K562 (cell line): Measurements from ENCODE around the gene HMGB2. TPM values are rescaled to one million over a fixed set of nuclear protein-coding genes. Genes with fewer than 3 reads are reported as not detected.

Source experiments
- CEBPG ChIP-seq, 3 experiments: fragments of 200-800 bp in 1 of 3; sonication (Bioruptor generic) in 1 of 3; sonication (generic) in 1 of 3; formaldehyde crosslinking in 1 of 3; IDR thresholded peaks in 2 of 3; conservative IDR thresholded peaks in 1 of 3; 2 replicates each; pipeline versions ENCODE4 v1.6.1 to v1.8.0; 2016 to 2022; ENCODE audit warnings: missing compliant biosample characterization in 2 of 3, missing genetic modification characterization in 2 of 3, mild to moderate bottlenecking in 1 of 3, missing genetic modification reagents in 1 of 3
- CXXC5 ChIP-seq: fragments of 250-450 bp; sonication (Bioruptor Pico); IDR thresholded peaks from 2 replicates; pipeline ENCODE4 v1.8.0; 2022; ENCODE audit warnings: inconsistent platforms, mild to moderate bottlenecking, moderate library complexity
- DPF2 ChIP-seq: fragments of 450-650 bp; IDR thresholded peaks from 2 replicates; pipeline ENCODE4 v1.6.1; 2016
- ERF ChIP-seq: fragments of 450-650 bp; formaldehyde crosslinking; IDR thresholded peaks from 2 replicates; pipeline ENCODE4 v1.4.0; 2020; ENCODE audit warnings: mild to moderate bottlenecking, mixed read lengths
- HIVEP1 ChIP-seq: fragments of 250-450 bp; sonication (Bioruptor Pico); IDR thresholded peaks from 2 replicates; pipeline ENCODE4 v1.4.0; 2020; ENCODE audit warnings: mild to moderate bottlenecking
- HLTF ChIP-seq: fragments of 450-650 bp; IDR thresholded peaks from 2 replicates; pipeline ENCODE4 v1.6.1; 2016
- NCOA1 ChIP-seq: fragments of 450-650 bp; IDR thresholded peaks from 2 replicates; pipeline ENCODE4 v1.6.1; 2016; ENCODE audit warnings: low read depth
- NFXL1 ChIP-seq: fragments of 450-650 bp; formaldehyde crosslinking; IDR thresholded peaks from 2 replicates; pipeline ENCODE4 v1.4.0; 2021; ENCODE audit warnings: mild to moderate bottlenecking
- NRF1 ChIP-seq, 2 experiments: fragments of 450-650 bp; IDR thresholded peaks in 1 of 2; conservative IDR thresholded peaks in 1 of 2; 2 replicates each; pipeline ENCODE4 v1.6.1; 2014; ENCODE audit warnings: mild to moderate bottlenecking in 2 of 2
- RBM22 ChIP-seq: fragments of 200-400 bp; formaldehyde crosslinking; IDR thresholded peaks from 2 replicates; pipeline ENCODE4 v1.6.1; 2018; ENCODE audit warnings: low read length, low read depth; ENCODE audit not compliant: poor library complexity, severe bottlenecking
- TBL1XR1 ChIP-seq, 2 experiments: IDR thresholded peaks; 2 replicates each; pipeline ENCODE4 v1.6.1; 2012; ENCODE audit warnings: improper control_type of control experiment in 2 of 2, low read length in 2 of 2, mild to moderate bottlenecking in 1 of 2
- THRB ChIP-seq: fragments of 450-650 bp; formaldehyde crosslinking; conservative IDR thresholded peaks from 2 replicates; pipeline ENCODE4 v1.4.0; 2022; ENCODE audit warnings: mild to moderate bottlenecking, missing genetic modification characterization
- ZNF146 ChIP-seq: IDR thresholded peaks from one replicate; pipeline ENCODE4 v1.6.1; 2018; ENCODE audit warnings: missing compliant biosample characterization; ENCODE audit not compliant: unreplicated experiment
- ZNF551 ChIP-seq: fragments of 250-450 bp; sonication (Bioruptor Pico); IDR thresholded peaks from 2 replicates; pipeline ENCODE4 v1.5.0; 2021; ENCODE audit warnings: mild to moderate bottlenecking, moderate library complexity
- ZNF740 ChIP-seq, 3 experiments: fragments of 200-800 bp in 1 of 3; sonication (Bioruptor generic) in 1 of 3; sonication (generic) in 1 of 3; formaldehyde crosslinking in 1 of 3; IDR thresholded peaks; 2 replicates each; pipeline versions ENCODE4 v1.6.1 to v1.8.0; 2016 to 2022; ENCODE audit warnings: mild to moderate bottlenecking in 2 of 3, missing compliant biosample characterization in 2 of 3, missing genetic modification characterization in 2 of 3, missing genetic modification reagents in 1 of 3
- polyA plus RNA-seq, 8 experiments: library from polyadenylated mRNA; depleted of rRNA in 4 of 8; stranded (reverse) in 5 of 8; unstranded in 3 of 8; fragments of >200 nt; fragmentation: Nextera tagmentation in 2 of 8; fragmentation: Illumina TruSeq in 1 of 8; extraction: Ambion mirVana in 2 of 8; extraction: Trizol in 1 of 8; gene quantifications; 2 replicates each; pipeline versions ENCODE4 v1.2.1 to v1.2.3, GENCODE V29; 2011 to 2014; ENCODE audit warnings: inconsistent platforms in 1 of 8, missing spikeins in 1 of 8
- total RNA-seq, 7 experiments: library from RNA; depleted of rRNA in 6 of 7; stranded (reverse); fragments of >200 nt in 6 of 7; fragmentation: Illumina TruSeq in 2 of 7; extraction: Trizol in 2 of 7; gene quantifications; 2 replicates each; pipeline versions ENCODE4 v1.2.1 to v1.2.3, GENCODE V29; 2011 to 2021; ENCODE audit warnings: low replicate concordance in 1 of 7
- TF ChIP-seq, protein P1 (sequence below): fragments of 450-650 bp; IDR thresholded peaks from 2 replicates; pipeline ENCODE4 v1.6.1; 2016; ENCODE audit warnings: borderline replicate concordance
- TF ChIP-seq, protein P2 (sequence below): fragments of 250-450 bp; sonication (Bioruptor Pico); IDR thresholded peaks from 2 replicates; pipeline ENCODE4 v1.8.0; 2022; ENCODE audit warnings: moderate library complexity, mild to moderate bottlenecking, inconsistent platforms
- TF ChIP-seq, protein P3 (sequence below), 2 experiments: IDR thresholded peaks in 1 of 2; conservative IDR thresholded peaks in 1 of 2; 2 replicates each; pipeline ENCODE4 v1.6.1; 2016; ENCODE audit warnings: low read depth in 2 of 2, mild to moderate bottlenecking in 1 of 2, missing compliant biosample characterization in 1 of 2, missing genetic modification characterization in 1 of 2, moderate library complexity in 1 of 2

The HMGB2 gene
- total and polyA plus RNA-seq, 9 of the 15 experiments (the other 6 are each of a cell fraction or from before 2014, with no cell fraction given): 309 to 822 (median 626) TPM

DNA sequence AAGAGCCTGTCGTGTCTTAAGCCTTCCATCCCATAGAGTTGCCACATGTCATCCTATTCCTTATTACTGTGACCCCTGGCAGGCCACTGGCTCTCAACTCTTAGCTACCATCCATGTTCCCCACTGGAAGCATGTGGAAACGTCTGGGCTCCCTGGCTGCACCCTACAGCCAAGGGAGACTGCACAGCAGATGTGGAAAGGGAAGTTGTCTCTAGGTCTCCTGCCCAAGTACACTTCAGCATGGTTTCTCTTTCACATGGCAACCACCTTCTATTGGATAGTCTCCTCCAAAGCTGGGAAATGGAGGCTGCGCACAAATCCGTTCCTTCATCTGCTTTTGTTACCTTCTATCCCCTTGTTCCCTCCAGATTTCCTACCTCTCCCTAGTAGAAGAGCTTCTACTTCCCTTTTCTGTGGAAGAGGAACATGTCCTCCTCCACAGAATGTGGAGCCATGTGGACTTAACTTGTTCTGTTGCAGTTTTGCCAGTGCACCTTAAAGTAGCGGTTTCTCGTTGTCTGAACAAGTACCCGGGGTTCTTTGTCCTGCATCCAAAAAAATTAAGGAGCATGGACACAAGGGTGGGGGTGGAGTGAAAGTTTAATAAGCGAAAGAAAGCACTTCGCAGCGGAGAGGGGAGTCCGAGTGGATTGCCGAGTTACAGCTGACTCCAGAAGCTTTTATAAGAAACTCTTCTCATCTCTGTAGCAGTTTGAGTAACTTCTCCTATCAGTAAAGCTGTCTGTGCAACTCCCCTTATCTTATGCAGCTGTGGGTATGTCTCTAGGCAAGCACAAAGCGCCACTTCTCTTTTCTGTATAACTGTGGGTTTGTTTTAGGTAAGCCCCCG lies 52.5 kb downstream of the HMGB2 start (continued):
- no peak for TF ChIP-seq ZNF146 (CRISPR knock-in tag)
- 0 out of 2 replicates have a peak, but pooled peaks have one; percentile 13 for TF ChIP-seq CXXC5 (CRISPR knock-in tag)
- no peak for TF ChIP-seq HLTF
- peak in 1 of 2 experiments; percentile 24; a peak in 1 of 4 replicates for TF ChIP-seq NRF1 (conservative IDR thresholded peaks at IDR 0.05 in 1 of 2, IDR thresholded peaks at IDR 0.05 in 1 of 2)
- peak; percentile 74 for TF ChIP-seq DPF2
- no peak for TF ChIP-seq TBL1XR1 (IDR thresholded peaks at IDR 0.05; ENCODE audit: low read length in 2 of 2)
- TF ChIP-seq CEBPG (CRISPR knock-in tag; IDR thresholded peaks at IDR 0.05): no peak
- no peak for TF ChIP-seq CEBPG (tag; conservative IDR thresholded peaks at IDR 0.05 in 1 of 2, IDR thresholded peaks at IDR 0.05 in 1 of 2)
- TF ChIP-seq NCOA1: 0 out of 2 replicates have a peak, but pooled peaks have one; percentile 28
- no peak for TF ChIP-seq ZNF551 (CRISPR knock-in tag)
- TF ChIP-seq, protein P1, sequence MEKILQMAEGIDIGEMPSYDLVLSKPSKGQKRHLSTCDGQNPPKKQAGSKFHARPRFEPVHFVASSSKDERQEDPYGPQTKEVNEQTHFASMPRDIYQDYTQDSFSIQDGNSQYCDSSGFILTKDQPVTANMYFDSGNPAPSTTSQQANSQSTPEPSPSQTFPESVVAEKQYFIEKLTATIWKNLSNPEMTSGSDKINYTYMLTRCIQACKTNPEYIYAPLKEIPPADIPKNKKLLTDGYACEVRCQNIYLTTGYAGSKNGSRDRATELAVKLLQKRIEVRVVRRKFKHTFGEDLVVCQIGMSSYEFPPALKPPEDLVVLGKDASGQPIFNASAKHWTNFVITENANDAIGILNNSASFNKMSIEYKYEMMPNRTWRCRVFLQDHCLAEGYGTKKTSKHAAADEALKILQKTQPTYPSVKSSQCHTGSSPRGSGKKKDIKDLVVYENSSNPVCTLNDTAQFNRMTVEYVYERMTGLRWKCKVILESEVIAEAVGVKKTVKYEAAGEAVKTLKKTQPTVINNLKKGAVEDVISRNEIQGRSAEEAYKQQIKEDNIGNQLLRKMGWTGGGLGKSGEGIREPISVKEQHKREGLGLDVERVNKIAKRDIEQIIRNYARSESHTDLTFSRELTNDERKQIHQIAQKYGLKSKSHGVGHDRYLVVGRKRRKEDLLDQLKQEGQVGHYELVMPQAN: peak; percentile 68
- TF ChIP-seq THRB (CRISPR knock-in tag): no peak
- no peak for TF ChIP-seq NFXL1
- TF ChIP-seq ERF: no peak
- no peak for TF ChIP-seq RBM22
- TF ChIP-seq ZNF740 (CRISPR knock-in tag; IDR thresholded peaks at IDR 0.05): no peak
- TF ChIP-seq ZNF740 (tag; IDR thresholded peaks at IDR 0.05): no peak
- no peak for TF ChIP-seq HIVEP1 (CRISPR knock-in tag)
- TF ChIP-seq, protein P2, sequence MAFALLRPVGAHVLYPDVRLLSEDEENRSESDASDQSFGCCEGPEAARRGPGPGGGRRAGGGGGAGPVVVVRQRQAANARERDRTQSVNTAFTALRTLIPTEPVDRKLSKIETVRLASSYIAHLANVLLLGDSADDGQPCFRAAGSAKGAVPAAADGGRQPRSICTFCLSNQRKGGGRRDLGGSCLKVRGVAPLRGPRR (CRISPR knock-in tag): no peak
- TF ChIP-seq, protein P3, sequence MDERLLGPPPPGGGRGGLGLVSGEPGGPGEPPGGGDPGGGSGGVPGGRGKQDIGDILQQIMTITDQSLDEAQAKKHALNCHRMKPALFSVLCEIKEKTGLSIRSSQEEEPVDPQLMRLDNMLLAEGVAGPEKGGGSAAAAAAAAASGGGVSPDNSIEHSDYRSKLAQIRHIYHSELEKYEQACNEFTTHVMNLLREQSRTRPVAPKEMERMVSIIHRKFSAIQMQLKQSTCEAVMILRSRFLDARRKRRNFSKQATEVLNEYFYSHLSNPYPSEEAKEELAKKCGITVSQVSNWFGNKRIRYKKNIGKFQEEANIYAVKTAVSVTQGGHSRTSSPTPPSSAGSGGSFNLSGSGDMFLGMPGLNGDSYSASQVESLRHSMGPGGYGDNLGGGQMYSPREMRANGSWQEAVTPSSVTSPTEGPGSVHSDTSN (CRISPR knock-in tag; IDR thresholded peaks at IDR 0.05; ENCODE audit: low read depth): no peak
- TF ChIP-seq, protein P3 (tag; conservative IDR thresholded peaks at IDR 0.05; ENCODE audit: low read depth): 0 out of 2 replicates have a peak, but pooled peaks have one; percentile 7
